Measurements from ENCODE around the gene CDK2AP2. TPM values are rescaled to one million over a fixed set of nuclear protein-coding genes. Genes with fewer than 3 reads are reported as not detected.

CDK2AP2 gene
- total and polyA plus RNA-seq, 2 of the 8 experiments (the other 6 are each of a cell fraction or from before 2014, with no cell fraction given): 49.6 to 65.1 TPM

DNA sequence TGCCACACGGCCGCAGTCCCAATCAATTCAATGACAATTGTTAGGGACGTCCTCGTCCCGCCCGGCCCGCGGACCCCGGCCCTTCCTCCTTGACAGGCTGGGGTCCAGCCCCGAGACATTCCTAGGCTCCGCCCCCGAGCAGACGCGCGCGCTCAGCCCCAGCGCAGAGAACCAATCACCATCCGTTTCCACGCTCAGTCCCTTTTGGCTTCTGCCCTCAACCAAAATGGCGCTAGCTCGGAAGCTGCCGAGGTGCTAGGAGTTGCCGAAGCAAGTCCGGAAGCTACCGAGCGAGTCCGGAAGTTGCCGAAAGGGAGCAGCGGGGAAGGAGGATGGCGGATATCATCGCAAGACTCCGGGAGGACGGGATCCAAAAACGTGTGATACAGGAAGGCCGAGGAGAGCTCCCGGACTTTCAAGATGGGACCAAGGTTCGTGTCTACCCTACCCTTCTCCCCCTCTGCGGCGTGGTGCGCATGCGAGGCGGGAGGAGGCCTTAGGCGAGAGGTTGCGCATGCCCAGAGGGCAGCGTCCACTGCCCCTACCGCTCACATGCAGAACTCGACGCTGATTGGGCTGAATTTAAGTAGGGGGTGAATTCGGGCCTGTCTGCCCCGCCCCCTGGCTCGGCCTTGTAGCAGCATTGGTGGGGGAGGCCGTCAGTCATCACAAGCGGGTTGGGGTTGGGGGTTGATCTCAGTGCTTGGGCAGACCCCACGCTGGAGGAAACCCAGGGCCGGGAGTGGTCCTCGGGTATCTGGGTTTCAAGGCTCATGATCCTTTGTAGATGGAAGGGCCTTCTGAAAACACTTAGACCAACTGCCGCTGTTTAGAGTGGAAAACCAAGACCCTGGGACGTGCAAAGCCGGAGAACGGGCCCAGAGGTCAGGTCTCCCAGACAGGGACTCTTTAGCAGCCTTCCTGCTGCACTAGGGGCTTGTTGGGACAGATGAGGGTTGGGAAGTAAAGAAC lies 24.8 kb downstream of the CDK2AP2 start, which contains the start of gene AIP:
TSS of gene AIP (plus strand) at position 200 of the 972 bp plus-strand sequence. CDS start at position 333, 133 bp downstream.
- no peak for FAIRE-seq
- POLR2A ChIA-PET (ENCODE audit: partially characterized antibody): interaction anchor here (0.8 to 2.1 kb wide), 6 partner anchors 9 to 87 kb away, joined by 3 to 7 read pairs (median 4); partner anchors contain the start of gene TMEM134
- TF ChIP-seq PHF8 (conservative IDR thresholded peaks at IDR 0.05; ENCODE audit: low read depth, low read length) (peak; percentile 85), TCF12 (IDR thresholded peaks at IDR 0.05; ENCODE audit: low read depth, low read length) (no peak), YY1 (IDR thresholded peaks at IDR 0.05; ENCODE audit: low read depth, low read length) (peak; percentile 100)

More for the DNA sequence above, 24.8 kb downstream of the CDK2AP2 start, which contains the start of gene AIP:
- no peak within 1 kb of the TSS for H2BK120ac ChIP-seq (replicated peaks; ENCODE audit: low read depth, low read length)
- H3K18ac ChIP-seq (ENCODE audit: extremely low read depth, low read length): peak within 1 kb of the TSS; percentile 94
- H3K4ac ChIP-seq (replicated peaks; ENCODE audit: insufficient read length, low read depth, low read length): no peak within 1 kb of the TSS
- H3K23me2 ChIP-seq (ENCODE audit: low read depth, low read length): no peaks in the 10 kb centered on the region
- no peaks in the 10 kb centered on the region for H3K79me1 ChIP-seq (ENCODE audit: low read depth, low read length)
- peak within 1 kb of the TSS; percentile 39; the same call in 1 of the 2 replicates for H2AFZ ChIP-seq (ENCODE audit: low read length)
- H3K27ac ChIP-seq (ENCODE audit: low read depth, low read length): peak within 1 kb of the TSS; percentile 67
- H2BK5ac ChIP-seq (ENCODE audit: low read depth, low read length): peak within 1 kb of the TSS; percentile 76
- H4K8ac ChIP-seq (ENCODE audit: extremely low read depth, insufficient read depth, low read length): peak within 1 kb of the TSS; percentile 98; the same call in 1 of the 2 replicates
- H4K20me1 ChIP-seq (replicated peaks in 1 of 2; ENCODE audit: control insufficient read depth in 1 of 2, insufficient read depth in 2 of 2, low read length in 2 of 2): peaks cover 0 to 5% of the 10 kb centered on the region in 2 experiments
- peak within 1 kb of the TSS; percentile 92; the same call in 1 of the 2 replicates for H2BK12ac ChIP-seq (ENCODE audit: low read depth, low read length)
- peak within 1 kb of the TSS; percentile 96 for H4K5ac ChIP-seq (ENCODE audit: insufficient read length, low read depth, low read length)
- peak within 1 kb of the TSS; percentile 44 to 64 (median 60) for H3K4me3 ChIP-seq (ENCODE audit: extremely low read depth in 1 of 4, insufficient read depth in 2 of 4, low read depth in 3 of 4, low read length in 4 of 4)
- no peak within 1 kb of the TSS for H2BK20ac ChIP-seq (ENCODE audit: low read length)
- H2BK15ac ChIP-seq (ENCODE audit: low read length): peak within 1 kb of the TSS; percentile 78; the same call in 1 of the 2 replicates
- H3K14ac ChIP-seq (ENCODE audit: insufficient read length): no peak within 1 kb of the TSS
- no peaks in the 10 kb centered on the region for H3K9me3 ChIP-seq (ENCODE audit: insufficient read depth in 2 of 2, low read depth in 1 of 2, low read length in 1 of 2)
- H3K36me3 ChIP-seq (ENCODE audit: control insufficient read depth in 2 of 4, insufficient read depth in 4 of 4, low read length in 3 of 4): peaks cover 0 to 3% (median 0%) of the 10 kb centered on the region in 4 experiments; a peak in 1 of 8 replicates
- H4K91ac ChIP-seq (replicated peaks; ENCODE audit: insufficient read length, low read length): peak within 1 kb of the TSS; percentile 84
- no peak within 1 kb of the TSS for H3K56ac ChIP-seq (replicated peaks; ENCODE audit: insufficient read length, low read depth, low read length)
- H3K9ac ChIP-seq (replicated peaks in 1 of 4; ENCODE audit: extremely low read depth in 1 of 4, low read depth in 3 of 4, low read length in 3 of 4): peak within 1 kb of the TSS in 3 of 4 experiments; percentile 62 to 79 (median 70); a peak in 6 of 7 replicates
- peaks cover 0 to 3% (median 3%) of the 10 kb centered on the region in 4 experiments; a peak in 3 of 7 replicates for H3K4me1 ChIP-seq (replicated peaks in 1 of 4; ENCODE audit: control insufficient read depth in 3 of 4, insufficient read depth in 4 of 4, low read length in 3 of 4)
- H3K23ac ChIP-seq (ENCODE audit: insufficient read length): no peak within 1 kb of the TSS
- peak within 1 kb of the TSS; percentile 54 to 70 for H3K4me2 ChIP-seq (ENCODE audit: insufficient read depth in 1 of 2, low read depth in 2 of 2, low read length in 2 of 2)
- peaks cover 0 to 10% (median 9%) of the 10 kb centered on the region in 4 experiments; a peak in 6 of 7 replicates for H3K27me3 ChIP-seq (replicated peaks in 1 of 4; ENCODE audit: control insufficient read depth in 3 of 4, extremely low read depth in 1 of 4, insufficient read depth in 3 of 4, low read length in 3 of 4)
- DNase-seq (ENCODE audit: low read depth in 1 of 2, low spot score in 2 of 2): peak; percentile 93 to 97
- 11% methylated on average over 60 of the region's 60 CpGs; no CpG with 5 or more reads in 1 of the 2 experiments for WGBS, 2 experiments (ENCODE audit: extremely low coverage in 1 of 2, insufficient coverage in 1 of 2, insufficient read length in 1 of 2, insufficient replicate concordance in 2 of 2, low coverage in 1 of 2, low lambda C conversion rate in 2 of 2, missing lambda C conversion rate in 1 of 2)
- no peak within 1 kb of the TSS; the same call in 1 of the 2 replicates for H2AK5ac ChIP-seq (ENCODE audit: low read depth, low read length)
- CTCF ChIA-PET (ENCODE audit: partially characterized antibody): interaction anchor here (0.8 to 1.0 kb wide), 2 partner anchors 85 to 91 kb away, joined by 3 to 4 read pairs; partner anchors contain the start of gene RAD9A
- no peaks in the 10 kb centered on the region for H3K79me2 ChIP-seq (ENCODE audit: control insufficient read depth in 1 of 2, insufficient read depth in 2 of 2, low read length in 2 of 2)
